ENCODE results near the gene B3GAT1. TPM values are rescaled to one million over a fixed set of nuclear protein-coding genes. Genes with fewer than 3 reads are reported as not detected.

B3GAT1 gene
- total RNA-seq, 1 donor, result not detected

- DNase-seq (ENCODE audit: insufficient read length, low spot score, missing footprints), result peak; percentile 88
- Histone ChIP-seq H4K20me1 (ENCODE audit: insufficient read depth, low read length) (no peaks in the 10 kb centered on the region), H3K27me3 (ENCODE audit: insufficient read depth, low read length) (peaks cover 31% of the 10 kb centered on the region), H3K9me3 (ENCODE audit: low read depth, low read length) (no peaks in the 10 kb centered on the region), H3K4me1 (ENCODE audit: insufficient read depth, low read length) (no peaks in the 10 kb centered on the region), H2AFZ (ENCODE audit: low read length) (peak within 1 kb of the TSS; percentile 41), H3K79me2 (ENCODE audit: insufficient read depth, low read length) (no peaks in the 10 kb centered on the region), H3K27ac (ENCODE audit: low read depth, low read length) (no peak within 1 kb of the TSS), H3K4me2 (ENCODE audit: insufficient read depth, low read length) (peak within 1 kb of the TSS; percentile 59), H3K36me3 (ENCODE audit: insufficient read depth, low read length) (no peaks in the 10 kb centered on the region), H3K4me3 (ENCODE audit: insufficient read depth, low read length) (no peak within 1 kb of the TSS)
- TF ChIP-seq CTCF (IDR thresholded peaks at IDR 0.05; ENCODE audit: extremely low read depth, low read depth, low read length), result no peak
Measured at GRCh38 chr11:134331354-134332188, 80.5 kb downstream of the B3GAT1 start, which contains the start of gene GLB1L2. Gene GLB1L2, plus strand, starts transcription at chr11:134331988. Its CDS starts 74 bp downstream, at chr11:134332062.

- Histone ChIP-seq H3K79me2 (ENCODE audit: insufficient read depth, low read length) (no peaks in the 10 kb centered on the region), H3K4me2 (ENCODE audit: insufficient read depth, low read length) (peak overlapping the region; percentile 59), H3K27me3 (ENCODE audit: insufficient read depth, low read length) (peaks cover 31% of the 10 kb centered on the region), H3K27ac (ENCODE audit: low read depth, low read length) (no peak overlapping the region), H3K4me3 (ENCODE audit: insufficient read depth, low read length) (no peak overlapping the region), H4K20me1 (ENCODE audit: insufficient read depth, low read length) (no peaks in the 10 kb centered on the region), H3K36me3 (ENCODE audit: insufficient read depth, low read length) (no peaks in the 10 kb centered on the region), H2AFZ (ENCODE audit: low read length) (no peak overlapping the region), H3K9me3 (ENCODE audit: low read depth, low read length) (no peaks in the 10 kb centered on the region), H3K4me1 (ENCODE audit: insufficient read depth, low read length) (no peaks in the 10 kb centered on the region)
- TF ChIP-seq CTCF (IDR thresholded peaks at IDR 0.05; ENCODE audit: extremely low read depth, low read depth, low read length), result no peak
- DNase-seq (ENCODE audit: insufficient read length, low spot score, missing footprints), result no peak
Measured at GRCh38 chr11:134330611-134331353, 81.3 kb downstream of the B3GAT1 start.

Other genes with a start within 250 kb of the B3GAT1 start
- gene NCAPD3, start 188.3 kb downstream of the B3GAT1 start, total RNA-seq, result 9.4 and 12.7 TPM in 2 replicates
- gene VPS26B, start 187.6 kb downstream of the B3GAT1 start, total RNA-seq, result 51.3 and 54.3 TPM in 2 replicates
- gene THYN1, start 158.9 kb downstream of the B3GAT1 start, total RNA-seq, result 36.2 and 42.0 TPM in 2 replicates
- gene ACAD8, start 158.7 kb downstream of the B3GAT1 start, total RNA-seq, result 17.7 and 21.5 TPM in 2 replicates
- gene GLB1L3, start 135.9 kb downstream of the B3GAT1 start, total RNA-seq, result not detected in 2 replicates
- 0.29 and 0.36 TPM in 2 replicates for gene GLB1L2, start 80.3 kb downstream of the B3GAT1 start, total RNA-seq

Measured in osteoblast (primary cell).